GM10847 (cell line): ENCODE data around the gene RALGPS1.

Source experiments
- POLR2A ChIP-seq: IDR thresholded peaks from 2 replicates; pipeline ENCODE4 v1.6.1; 2011; ENCODE audit not compliant: insufficient read length; ENCODE audit errors: extremely low read depth

RALGPS1 gene

DNA sequence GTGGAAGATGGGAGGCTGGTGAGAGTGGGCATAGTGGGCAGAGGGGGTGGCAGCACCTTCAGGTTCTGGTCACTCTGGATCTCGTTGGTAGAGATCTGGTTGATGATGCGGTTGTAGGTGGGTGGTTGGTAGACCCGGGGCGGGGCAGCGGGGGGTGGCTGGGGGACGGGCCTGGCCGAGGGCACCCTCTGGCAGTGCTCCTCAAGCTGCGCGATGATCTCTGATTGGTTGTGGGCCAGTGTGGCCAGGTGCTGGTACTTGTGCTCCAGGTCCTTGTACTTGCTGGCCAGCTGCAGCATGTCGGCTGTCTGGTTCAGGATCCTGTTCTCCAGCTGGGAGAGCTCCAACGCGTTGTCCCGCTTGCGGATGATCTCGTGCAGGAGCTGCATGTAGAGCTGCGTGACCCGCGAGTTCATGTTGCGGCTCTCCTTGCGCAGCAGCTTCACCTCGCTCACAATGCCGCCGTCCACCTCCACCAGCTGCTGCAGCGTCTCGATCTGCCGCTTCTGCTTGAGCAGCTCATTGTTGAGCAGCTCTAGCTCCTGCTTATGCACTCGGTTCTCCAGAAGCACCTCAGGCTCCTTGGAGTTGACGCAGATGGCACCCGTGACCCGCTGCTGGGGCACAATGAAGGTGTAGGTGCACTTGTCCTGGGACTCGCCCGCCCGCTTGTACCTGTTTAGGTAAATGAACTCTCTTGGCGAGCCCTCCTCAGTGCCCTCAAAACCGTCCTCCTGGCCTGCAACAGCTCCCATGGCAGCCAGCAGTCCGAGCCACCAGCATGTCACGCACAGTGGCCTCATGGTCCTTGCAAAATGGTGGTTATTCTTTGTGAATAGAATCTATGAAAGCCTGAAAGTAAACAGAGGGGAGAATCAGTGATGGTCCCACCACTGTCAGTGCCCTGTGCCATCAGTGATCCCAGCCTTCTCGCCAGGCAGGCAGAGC is 193.6 kb downstream of the RALGPS1 start:
- no peak for TF ChIP-seq POLR2A

DNA sequence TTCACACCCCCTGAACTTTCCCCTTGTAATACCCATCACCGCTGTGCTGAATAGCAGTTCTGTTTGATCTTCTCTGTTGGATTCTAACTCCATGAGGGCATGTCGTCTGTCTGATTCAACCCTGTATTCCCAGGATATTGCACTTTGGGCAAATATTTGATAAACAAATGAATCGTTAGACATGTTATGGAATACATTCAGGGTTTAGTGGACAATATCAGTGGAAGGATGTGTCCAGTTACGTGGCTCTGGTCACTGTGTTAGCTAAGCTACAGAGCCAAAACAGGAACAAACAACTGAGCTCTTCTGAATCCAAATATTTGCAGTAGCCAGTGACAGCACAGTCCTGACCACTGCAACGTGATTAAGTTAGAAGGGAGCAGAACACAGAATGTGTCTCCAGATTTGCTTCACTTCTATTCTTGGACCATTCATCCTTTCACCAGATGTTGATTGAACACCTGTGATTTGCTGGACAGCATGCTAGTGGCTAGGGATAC is 194.7 kb downstream of the RALGPS1 start:
- TF ChIP-seq POLR2A = no peak

DNA sequence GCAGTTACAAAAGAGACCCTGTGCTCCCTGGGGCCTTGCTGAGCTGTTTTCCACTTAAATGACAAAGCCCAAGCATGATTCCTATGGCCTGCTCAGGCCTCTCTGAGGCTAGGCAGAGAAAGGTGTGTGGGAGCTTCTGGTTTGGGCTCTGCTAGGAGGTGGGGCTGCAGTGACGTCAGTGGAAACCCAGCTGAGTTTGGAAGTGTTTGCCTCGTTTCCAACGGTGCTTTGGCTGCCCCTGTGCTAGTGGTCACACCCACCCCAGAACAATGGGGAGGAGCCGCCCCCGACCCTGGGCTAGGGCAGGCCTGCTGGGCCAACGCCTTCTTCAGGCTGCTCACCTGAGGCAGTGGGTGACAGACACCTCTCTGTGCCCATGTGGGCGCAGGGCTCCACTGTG is 197.5 kb downstream of the RALGPS1 start:
- no peak for TF ChIP-seq POLR2A

DNA sequence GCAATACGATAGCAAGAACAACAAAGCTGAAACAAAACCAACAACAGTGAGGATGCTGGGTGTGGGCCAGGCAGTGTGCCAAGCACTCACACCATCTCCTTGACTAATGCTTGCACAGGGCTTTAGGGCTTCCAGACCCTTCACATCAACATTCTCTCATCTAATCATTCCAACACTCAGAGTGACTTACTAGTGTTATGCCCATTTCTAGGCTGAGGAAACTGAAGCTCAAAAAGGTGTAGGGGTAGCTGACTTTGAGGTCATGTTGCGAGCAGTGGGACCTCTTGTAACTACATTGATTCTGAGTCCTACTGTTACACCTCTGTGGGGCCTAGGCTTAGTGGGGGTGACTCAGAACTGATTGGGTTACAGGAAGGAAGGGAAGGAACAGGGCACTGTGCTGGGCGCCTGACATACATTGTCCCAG is 198.2 kb downstream of the RALGPS1 start:
- TF ChIP-seq POLR2A = no peak

DNA sequence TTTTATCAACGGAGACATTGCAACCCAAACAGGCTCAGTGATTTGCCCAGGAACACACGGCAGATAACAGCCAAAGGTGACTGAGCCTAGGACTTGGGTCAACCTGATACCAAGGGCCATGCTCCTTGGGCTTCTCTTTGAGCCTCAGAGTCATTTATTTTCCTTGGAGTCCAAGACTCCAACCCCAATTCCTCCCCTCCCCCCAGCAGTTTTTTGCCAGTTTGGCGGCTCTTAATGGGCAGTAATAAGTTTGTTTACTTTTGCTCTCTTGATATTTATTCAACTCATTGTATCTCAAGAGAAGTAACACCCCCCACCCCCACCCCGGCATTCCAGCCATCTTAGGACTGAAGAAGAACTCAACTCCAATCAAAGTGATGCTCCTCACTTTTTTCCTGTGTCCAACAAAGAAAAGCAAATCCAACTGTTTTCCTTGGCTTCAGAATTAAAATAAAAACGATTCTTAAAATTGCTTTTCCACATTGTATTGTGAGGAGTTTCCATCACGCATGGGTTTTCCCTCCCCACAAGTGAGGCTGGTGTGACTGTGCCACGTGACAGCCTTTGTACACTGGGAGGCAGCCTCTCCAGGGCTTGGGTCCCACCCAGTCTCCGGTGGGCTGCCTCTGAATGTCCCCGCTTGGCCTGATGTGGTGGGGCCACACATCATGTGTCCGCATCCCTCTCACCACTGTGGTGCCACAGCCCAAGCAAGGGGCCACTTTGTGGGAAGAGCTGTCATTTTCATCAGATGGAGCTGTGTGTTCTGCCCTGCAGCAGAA is 198.8 kb downstream of the RALGPS1 start:
- no peak for TF ChIP-seq POLR2A

DNA sequence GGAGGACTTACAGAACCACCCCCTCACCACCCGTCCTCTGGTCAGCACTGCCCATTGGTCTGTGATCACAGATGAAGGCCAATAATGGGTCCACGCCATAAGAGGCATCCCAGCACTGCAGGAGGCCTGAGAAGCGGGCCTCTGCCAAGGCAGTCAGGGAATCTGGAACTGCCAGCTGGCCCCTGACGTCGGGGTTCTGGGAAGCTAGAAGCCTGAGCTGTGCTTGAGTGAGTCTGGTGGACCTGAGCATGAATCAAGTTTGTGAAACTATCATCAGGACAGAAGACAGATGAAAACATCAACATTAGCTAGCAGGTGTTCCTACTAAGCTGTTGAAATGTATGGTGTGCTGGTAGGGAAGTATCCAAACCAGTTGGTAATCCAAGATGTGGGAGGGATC is 200.0 kb downstream of the RALGPS1 start:
- no peak for TF ChIP-seq POLR2A

DNA sequence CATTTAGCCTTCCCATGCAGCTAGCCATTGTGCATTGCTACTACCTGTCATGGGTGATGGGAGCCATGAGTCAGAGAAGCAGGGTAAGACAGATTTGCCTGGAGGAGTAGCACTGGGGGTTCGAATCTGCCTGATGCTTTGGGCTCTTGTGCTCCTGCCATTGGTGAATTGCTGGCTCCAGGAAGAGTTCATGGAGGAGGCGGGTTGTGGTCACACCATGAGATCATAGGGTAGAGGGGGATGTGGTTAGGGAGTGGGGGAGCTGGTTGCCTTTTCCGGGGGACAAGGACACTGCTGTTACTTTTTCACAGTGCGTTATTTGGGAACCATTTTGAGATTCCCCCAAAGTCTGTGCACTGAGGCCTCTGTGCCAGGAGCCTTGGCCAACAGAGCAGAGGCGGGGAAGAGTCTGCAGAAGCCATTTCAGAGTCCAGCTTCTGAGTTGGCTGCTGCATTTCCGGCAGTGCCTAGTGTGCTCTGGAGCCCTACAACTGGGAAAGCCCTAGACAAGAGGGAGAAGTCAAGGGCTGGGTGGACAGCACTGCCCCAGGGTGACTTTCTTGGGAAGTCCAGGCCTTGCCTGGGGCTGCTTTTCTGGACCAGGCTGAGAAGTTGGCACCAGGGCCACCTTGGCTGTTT is 201.6 kb downstream of the RALGPS1 start:
- no peak for TF ChIP-seq POLR2A

DNA sequence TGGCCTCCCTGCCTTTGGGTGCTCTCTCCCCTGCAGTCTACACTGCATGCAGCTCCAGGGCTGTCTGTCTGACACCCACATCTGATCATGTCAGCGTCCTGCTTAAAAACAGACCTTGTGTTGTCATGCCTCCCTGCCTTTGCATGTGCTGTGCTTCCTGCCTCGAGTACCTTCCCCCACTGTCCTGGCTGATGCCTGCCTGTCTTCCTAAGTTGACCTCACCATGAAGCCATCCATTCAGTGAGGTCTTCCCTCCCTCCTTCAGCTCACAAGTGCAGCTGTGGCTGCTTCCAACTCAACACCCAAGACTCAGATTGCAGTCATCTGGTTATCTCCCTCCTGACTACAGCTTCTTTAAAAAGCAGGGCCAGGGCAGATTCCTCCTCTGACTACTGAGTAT is 202.4 kb downstream of the RALGPS1 start:
- TF ChIP-seq POLR2A = no peak

DNA sequence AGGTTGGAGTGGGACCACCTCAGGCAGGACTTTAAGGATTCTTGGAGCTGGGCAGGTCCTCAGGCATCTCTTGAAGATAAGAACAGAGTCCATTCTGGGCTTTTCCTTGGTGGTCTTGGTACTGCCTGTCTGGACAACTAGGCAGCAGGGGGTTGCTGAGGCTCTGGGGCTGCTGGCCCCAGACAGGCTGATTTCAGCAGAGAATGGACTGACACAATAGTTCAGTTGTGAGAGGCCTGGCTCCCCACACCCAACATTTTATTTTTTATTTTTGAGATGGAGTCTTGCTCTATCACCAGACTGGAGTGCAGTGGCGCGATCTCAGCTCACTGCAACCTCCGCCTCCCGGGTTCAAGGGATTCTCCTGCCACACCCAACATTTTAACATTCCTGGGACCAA is 203.2 kb downstream of the RALGPS1 start:
- no peak for TF ChIP-seq POLR2A

DNA sequence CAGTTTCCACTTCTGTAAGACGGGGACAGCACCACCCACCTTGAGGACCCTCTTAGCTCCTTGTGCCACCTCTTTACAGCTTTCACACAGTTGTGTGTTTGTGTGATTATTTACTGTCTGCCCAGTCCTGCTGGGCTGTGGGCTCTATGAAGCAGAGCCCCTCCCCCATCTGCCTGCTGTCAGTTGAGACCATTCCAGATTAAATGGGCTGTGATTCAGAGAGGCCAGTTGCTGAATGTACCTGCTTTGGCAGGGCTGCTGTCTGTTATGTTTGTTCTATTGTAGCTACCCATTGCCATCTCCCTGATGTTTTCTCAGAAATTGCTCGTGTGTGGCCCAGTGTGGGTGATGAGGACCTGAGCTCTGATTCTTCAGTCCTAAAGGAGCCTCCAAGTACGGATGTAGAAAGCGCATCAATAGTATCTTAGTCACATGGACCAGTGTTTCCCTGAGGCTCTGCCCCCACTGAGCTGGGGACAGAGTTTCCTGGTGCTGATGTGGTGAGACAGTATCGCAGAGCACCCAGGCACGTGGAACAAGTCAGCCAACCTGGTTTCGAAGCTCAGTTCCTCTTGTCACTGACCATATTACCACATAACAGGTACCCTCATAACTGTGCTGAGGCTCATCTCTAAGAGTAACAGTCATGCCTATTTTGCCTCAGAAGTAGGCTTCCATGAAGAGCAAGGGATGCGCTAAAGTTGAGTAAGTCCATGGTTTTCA is 204.2 kb downstream of the RALGPS1 start:
- TF ChIP-seq POLR2A = no peak

DNA sequence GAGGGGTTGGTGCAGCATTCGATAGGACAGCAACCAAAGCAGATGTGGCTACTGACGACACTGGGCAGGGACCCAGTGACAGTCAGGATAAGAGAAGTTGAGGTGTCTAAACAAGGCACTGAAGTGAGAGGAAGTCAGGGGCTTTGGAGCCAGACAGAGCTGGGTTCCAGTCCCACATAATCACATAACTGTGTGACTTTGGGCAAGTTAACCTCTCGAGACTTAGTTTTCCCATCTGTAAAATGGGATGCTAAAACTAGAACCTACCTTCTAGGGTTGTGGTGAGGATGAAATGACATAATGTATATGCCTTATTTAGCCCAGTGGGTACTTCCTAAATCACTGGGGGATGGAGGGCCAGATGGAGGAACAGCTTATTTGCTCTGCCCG is 204.7 kb downstream of the RALGPS1 start:
- no peak for TF ChIP-seq POLR2A

DNA sequence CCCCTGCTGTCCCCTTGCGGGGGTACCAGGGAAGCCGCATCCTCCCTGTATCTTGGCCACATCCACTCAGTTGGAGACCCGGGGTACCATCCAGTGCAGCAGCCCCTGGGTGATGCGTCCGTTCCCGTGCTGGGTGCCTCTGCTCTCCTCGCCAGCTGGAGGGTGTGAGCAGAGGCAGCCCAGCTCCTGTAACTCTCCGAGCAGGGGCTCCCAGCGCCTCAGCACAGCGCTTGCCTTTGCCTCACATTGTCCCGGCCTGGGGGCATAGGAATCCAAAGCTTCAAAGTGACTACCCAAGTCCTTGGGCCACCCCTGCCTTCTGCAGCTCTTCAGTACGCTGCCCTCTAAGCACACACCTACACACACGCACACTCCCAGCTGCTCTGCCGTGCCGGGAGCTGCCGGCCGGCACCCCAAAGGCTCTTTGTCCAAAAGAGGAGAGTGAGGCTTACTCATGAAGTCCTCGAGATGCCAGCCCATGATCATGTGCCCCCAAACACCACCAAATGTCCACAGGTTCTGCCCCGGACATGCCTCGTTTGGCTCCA is 207.1 kb downstream of the RALGPS1 start:
- no peak for TF ChIP-seq POLR2A

DNA sequence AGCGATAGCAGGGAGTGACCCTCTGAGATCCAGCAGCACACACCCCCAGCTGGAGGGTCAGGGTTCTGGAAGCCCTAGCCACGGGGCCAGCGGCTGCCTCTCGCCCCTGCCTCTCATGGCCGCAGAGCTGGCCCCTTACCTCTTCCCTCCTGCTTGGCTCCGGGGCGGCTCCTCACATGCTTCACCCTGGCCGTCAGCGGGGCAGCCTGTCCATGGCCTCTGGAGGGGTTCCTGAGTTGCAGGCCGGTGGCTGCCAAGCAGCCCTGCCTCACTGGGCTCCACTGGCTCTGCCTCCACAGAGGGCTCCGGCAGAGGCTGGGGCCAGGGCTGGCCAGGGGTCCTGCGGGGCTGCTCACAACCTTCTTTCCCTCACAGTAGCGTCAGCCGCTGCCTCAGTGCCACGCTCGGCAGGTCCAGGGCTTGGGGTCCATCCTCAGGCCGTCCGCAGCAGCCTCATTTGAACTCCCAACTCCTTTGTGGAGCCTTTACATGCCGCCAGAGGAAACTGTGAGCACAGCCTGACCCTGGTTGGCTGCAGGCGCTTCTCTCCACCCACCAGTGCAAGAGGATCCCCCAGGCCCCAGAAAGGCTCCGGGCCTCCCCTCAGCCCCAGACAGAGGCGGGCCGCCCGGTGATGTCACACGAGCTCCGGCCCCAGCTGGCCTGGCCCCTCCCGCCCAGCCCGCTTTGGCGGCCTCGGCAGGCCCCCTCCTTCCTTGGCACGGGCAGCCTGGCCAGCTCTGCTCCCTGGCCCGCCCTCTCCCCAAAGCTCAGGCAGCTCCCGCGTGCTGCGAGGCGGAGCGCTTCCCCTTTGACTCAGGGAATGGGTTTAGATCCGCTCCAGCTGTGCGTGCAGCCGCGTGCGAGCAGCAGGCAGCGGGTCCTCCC is 207.8 kb downstream of the RALGPS1 start, which contains the start of gene ANGPTL2:
TSS of gene ANGPTL2 (minus strand) at position 460 of the 888 bp plus-strand sequence. CDS start 13,904 bp downstream, outside the sequence.
- no peak for TF ChIP-seq POLR2A
